ENCODE results near the gene LACRT.

- no peak for TF ChIP-seq USF2 (IDR thresholded peaks at IDR 0.05; ENCODE audit: borderline replicate concordance, low read depth, low read length)
- no peak for TF ChIP-seq CHD2 (IDR thresholded peaks at IDR 0.05; ENCODE audit: low read length, partially characterized antibody)
- TF ChIP-seq CTCF (IDR thresholded peaks at IDR 0.05), result peak; percentile 46
- TF ChIP-seq POLR2AphosphoS5 (IDR thresholded peaks at IDR 0.05; ENCODE audit: low read depth, low read length), result no peak
- TF ChIP-seq USF1 (IDR thresholded peaks at IDR 0.05; ENCODE audit: borderline replicate concordance, low read depth), result no peak
- no peak for TF ChIP-seq EZH2phosphoT487 (IDR thresholded peaks at IDR 0.05; ENCODE audit: borderline replicate concordance, low read depth)
- no peak for TF ChIP-seq SMC3 (IDR thresholded peaks at IDR 0.05; ENCODE audit: low read depth, low read length)
Observed at GRCh38 chr12:54680374-54680773, 45.7 kb upstream of the LACRT start.

Measured in SK-N-SH (cell line).